Neutrophil (primary cell): ENCODE results near the gene ARHGEF17.
A peak's percentile ranks its signal among the peaks of the same experiment; 100 is the strongest.

Experiments used
- H3K27ac ChIP-seq: fragments of 200-600 bp; sonication (generic); 2 replicates; pipeline ENCODE4 v1.5.1; 2016; ENCODE audit warnings: mild to moderate bottlenecking, moderate library complexity
- H3K27me3 ChIP-seq: fragments of 200-600 bp; sonication (generic); 2 replicates; pipeline ENCODE4 v1.6.0; 2016; ENCODE audit warnings: mild to moderate bottlenecking
- H3K36me3 ChIP-seq: fragments of 200-600 bp; sonication (generic); 2 replicates; pipeline ENCODE4 v1.5.1; 2017
- H3K4me1 ChIP-seq, 2 experiments: fragments of 200-600 bp in 1 of 2; sonication (generic) in 1 of 2; 1 replicate in 1 of 2; 2 replicates in 1 of 2; pipeline versions ENCODE4 v1.5.1 to v1.6.1; 2013 to 2016; ENCODE audit warnings: low read depth in 1 of 2, low read length in 1 of 2, mild to moderate bottlenecking in 1 of 2, moderate library complexity in 1 of 2; ENCODE audit not compliant: control insufficient read depth in 1 of 2, insufficient read depth in 1 of 2
- H3K4me3 ChIP-seq, 2 experiments: fragments of 200-600 bp in 1 of 2; sonication (generic) in 1 of 2; 1 replicate in 1 of 2; 2 replicates in 1 of 2; pipeline ENCODE4 v1.5.1; 2013 to 2016; ENCODE audit warnings: low read depth in 1 of 2, low read length in 1 of 2, mild to moderate bottlenecking in 1 of 2, moderate library complexity in 1 of 2
- H3K9me3 ChIP-seq: fragments of 200-600 bp; sonication (generic); 2 replicates; pipeline ENCODE4 v1.5.1; 2016
- TF ChIP-seq, protein P1 (sequence below): fragments of 200-600 bp; sonication (generic); IDR thresholded peaks from 2 replicates; pipeline ENCODE4 v1.5.1; 2016; ENCODE audit warnings: antibody characterized with exemption

Gene ARHGEF17

DNA sequence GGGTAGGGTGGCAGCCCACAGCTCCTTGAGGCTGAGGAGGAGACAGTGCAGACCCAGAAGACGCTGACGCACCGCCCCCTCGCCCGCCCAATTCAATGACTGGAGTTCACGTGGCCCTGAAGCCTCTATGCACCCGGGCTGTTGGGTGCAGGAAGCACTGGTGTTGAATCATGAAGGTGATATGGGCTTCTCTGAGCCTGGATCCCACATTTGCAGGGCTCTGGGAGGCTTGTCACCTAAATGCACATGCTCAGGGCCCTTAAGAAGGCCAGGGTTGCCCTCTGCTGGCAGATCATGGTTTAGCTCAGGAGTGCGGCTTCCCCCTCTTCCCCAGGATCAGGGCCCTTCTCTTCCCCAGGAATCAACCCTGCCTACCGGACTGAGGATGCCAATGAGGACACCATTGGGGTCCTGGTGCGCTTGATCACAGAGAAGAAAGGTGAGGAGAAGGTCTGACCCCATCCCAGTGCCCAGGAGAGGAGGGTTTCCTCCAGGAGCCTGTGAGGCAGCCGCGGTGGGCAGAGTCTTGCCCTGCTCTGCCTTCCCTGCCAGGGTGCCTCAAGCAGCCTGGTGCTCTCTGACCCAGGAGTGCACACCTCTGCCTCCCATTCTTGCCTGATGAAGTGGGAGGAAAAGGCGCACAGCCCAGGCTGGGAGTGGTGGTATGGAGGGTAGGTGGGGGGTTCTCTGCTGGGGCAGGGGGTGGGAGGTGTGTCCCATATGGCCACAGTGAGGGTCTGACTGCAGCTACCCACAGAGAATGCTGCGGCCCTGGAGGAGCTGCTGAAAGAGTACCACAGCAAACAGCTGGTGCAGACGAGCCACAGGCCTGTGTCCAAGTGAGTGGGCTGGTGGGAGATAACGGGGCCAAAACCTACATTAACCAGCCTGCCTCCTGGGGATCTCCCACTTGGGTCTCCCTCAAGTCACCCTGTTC lies 85.7 kb downstream of the ARHGEF17 start:
- TF ChIP-seq, protein P1, sequence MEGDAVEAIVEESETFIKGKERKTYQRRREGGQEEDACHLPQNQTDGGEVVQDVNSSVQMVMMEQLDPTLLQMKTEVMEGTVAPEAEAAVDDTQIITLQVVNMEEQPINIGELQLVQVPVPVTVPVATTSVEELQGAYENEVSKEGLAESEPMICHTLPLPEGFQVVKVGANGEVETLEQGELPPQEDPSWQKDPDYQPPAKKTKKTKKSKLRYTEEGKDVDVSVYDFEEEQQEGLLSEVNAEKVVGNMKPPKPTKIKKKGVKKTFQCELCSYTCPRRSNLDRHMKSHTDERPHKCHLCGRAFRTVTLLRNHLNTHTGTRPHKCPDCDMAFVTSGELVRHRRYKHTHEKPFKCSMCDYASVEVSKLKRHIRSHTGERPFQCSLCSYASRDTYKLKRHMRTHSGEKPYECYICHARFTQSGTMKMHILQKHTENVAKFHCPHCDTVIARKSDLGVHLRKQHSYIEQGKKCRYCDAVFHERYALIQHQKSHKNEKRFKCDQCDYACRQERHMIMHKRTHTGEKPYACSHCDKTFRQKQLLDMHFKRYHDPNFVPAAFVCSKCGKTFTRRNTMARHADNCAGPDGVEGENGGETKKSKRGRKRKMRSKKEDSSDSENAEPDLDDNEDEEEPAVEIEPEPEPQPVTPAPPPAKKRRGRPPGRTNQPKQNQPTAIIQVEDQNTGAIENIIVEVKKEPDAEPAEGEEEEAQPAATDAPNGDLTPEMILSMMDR: peak; percentile 82
- Histone ChIP-seq H3K27me3 (no peaks in the 10 kb centered on the region), H3K4me3 (no peak overlapping the region), H3K4me1 (peaks cover 34 to 35% of the 10 kb centered on the region in 2 experiments), H3K9me3 (no peaks in the 10 kb centered on the region), H3K36me3 (peaks cover 97% of the 10 kb centered on the region), H3K27ac (peak overlapping the region; percentile 99)

DNA sequence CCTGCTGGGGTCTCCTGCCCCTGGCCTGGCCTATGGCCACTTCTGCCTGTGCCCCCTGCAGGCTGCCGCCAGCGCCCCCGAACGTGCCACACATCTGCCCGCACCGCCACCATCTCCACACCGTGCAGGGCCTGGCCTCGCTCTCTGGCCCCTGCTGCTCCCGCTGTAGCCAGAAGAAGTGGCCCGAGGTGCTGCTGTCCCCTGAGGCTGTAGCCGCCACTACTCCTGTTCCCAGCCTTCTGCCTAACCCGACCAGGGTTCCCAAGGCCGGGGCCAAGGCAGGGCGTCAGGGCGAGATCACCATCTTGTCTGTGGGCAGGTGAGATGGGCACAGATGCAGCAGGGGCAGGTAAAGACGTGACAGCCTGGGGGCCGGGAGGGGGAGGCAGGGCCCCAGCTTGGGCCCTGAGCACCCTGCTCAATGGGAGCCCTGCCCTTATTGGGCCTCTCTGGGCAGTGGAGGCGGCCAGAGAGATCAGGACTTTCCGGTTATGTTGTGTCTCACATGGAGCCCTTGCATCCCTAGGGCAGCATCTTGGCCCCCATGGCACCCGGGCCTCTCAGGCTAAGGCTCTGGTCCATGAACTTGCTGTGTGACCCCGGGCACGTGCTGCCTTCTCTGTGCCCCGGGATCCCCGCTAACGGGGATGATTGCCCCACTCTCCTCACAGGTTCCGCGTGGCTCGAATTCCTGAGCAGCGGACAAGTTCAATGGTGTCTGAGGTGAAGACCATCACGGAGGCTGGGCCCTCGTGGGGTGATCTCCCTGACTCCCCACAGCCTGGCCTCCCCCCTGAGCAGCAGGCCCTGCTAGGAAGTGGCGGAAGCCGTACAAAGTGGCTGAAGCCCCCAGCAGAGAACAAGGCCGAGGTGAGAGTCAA lies 86.6 kb downstream of the ARHGEF17 start:
- H3K36me3 ChIP-seq: peaks cover 99% of the 10 kb centered on the region
- H3K4me3 ChIP-seq: no peak overlapping the region
- H3K27ac ChIP-seq: peak overlapping the region; percentile 99
- H3K4me1 ChIP-seq: peaks cover 25 to 26% of the 10 kb centered on the region in 2 experiments
- no peaks in the 10 kb centered on the region for H3K27me3 ChIP-seq
- no peaks in the 10 kb centered on the region for H3K9me3 ChIP-seq
- TF ChIP-seq, protein P1: no peak

DNA sequence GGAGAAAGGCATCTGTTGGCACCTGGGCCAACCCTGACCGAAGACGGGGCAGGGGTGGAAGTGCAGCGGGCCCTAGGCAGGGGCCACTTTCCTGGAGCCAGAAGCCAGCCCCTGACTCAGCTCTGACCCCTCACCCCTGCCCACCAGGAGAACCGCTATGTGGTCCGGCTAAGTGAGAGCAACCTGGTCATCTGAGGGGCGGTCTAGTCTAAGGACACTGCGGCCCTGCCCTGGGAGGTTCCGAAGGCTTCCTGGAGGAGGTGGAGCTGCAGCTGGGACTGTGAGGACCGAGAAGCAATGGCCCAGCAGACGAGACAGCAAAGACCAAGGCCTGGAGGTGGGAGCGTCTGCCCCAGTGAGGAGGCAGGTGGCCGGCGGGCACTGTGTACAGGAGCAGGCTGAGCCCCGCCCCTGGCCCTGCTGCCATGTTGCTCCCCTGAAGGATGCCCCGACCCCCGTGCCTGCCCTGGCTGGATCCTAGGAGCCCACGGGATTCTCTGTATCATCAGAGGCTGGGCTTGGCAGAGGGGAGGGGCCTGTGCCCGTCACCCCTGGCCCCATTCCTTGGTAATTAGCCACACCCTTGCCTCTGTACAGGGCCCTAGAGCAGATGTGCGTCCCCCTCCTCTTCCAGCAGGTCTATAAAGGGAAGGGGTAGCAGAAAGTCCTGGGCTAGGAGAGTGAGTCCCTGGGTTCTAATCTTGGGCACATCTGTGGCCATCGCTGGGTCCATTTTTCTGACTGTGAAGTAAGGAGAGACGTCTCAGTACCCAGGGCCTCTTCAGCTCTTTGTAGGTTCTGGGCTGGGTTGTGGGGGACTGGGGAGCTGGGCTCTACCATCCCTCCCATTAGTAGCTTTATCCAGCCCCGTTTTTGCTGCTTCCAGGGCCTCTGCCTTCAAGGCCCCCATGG lies 87.5 kb downstream of the ARHGEF17 start:
- TF ChIP-seq, protein P1: no peak
- H3K4me3 ChIP-seq: no peak overlapping the region

DNA sequence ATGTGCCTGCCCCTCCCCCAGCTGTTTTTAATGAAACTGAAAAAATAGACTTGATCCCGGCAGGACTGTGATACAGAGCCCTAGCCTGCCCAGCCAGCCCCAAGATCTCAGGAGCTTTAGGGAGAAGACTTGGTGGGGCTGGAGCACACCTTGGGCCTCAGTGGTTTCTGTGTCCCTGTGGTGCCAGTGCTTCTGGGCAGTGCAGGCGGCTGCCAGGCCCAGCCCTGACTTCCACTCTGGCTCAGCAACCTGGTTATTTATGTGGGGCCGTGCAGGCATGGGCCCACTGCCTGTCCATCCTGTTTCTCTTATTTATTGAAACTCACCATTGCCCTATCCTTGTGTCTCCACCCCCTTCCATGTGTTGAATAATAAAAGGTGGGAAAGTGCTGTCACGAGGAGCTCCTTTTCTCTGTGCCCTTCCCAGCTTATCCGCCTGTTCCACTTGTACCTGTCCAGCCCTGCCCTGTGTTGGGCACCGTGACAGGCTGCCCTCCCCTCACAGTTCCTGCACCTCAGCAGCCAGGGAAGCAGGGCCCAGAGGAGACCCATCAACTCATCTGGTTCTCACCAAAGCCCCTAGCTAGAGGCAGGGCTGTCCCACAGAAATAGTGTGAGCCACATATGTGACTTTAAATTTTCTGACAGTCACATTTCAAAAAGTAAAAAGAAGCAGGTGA lies 88.3 kb downstream of the ARHGEF17 start:
- Histone ChIP-seq H3K4me1 (peaks cover 11 to 14% of the 10 kb centered on the region in 2 experiments), H3K27ac (peak overlapping the region; percentile 12), H3K27me3 (no peaks in the 10 kb centered on the region), H3K36me3 (peaks cover 96% of the 10 kb centered on the region), H3K9me3 (no peaks in the 10 kb centered on the region), H3K4me3 (no peak overlapping the region)
- TF ChIP-seq, protein P1: no peak

More for the DNA sequence above, 87.5 kb downstream of the ARHGEF17 start:
- H3K27me3 ChIP-seq: no peaks in the 10 kb centered on the region
- H3K36me3 ChIP-seq: peaks cover 100% of the 10 kb centered on the region
- no peaks in the 10 kb centered on the region for H3K9me3 ChIP-seq
- peak overlapping the region; percentile 99 for H3K27ac ChIP-seq
- peaks cover 16 to 17% of the 10 kb centered on the region in 2 experiments for H3K4me1 ChIP-seq
